ENCODE data around the gene GSAP. TPM values are rescaled to one million over a fixed set of nuclear protein-coding genes. Genes with fewer than 3 reads are reported as not detected.

Gene GSAP
- total RNA-seq, 1 experiment from 2014 or later: 0.85 TPM

- ChIA-PET CTCF (no interaction called here), POLR2A (no interaction called here)
- no peak for TF ChIP-seq POLR2AphosphoS5 (IDR thresholded peaks at IDR 0.05; ENCODE audit: low read depth, low read length)
- no peak for TF ChIP-seq TCF7L2 (IDR thresholded peaks at IDR 0.05; ENCODE audit: low read depth, low read length)
- no peak for TF ChIP-seq CTCF (IDR thresholded peaks at IDR 0.05)
- TF ChIP-seq SIN3A (IDR thresholded peaks at IDR 0.05; ENCODE audit: borderline replicate concordance, insufficient read depth, low read depth, low read length): no peak
- TF ChIP-seq REST (IDR thresholded peaks at IDR 0.05; ENCODE audit: insufficient read depth in 1 of 2, low read depth in 2 of 2, low read length in 1 of 2): no peak
- Histone ChIP-seq H3K27ac (ENCODE audit: low read length) (no peak overlapping the region), H3K9me3 (ENCODE audit: control insufficient read depth, insufficient read depth, low read depth, low read length) (no peaks in the 10 kb centered on the region), H3K4me3 (ENCODE audit: low read depth in 2 of 2, low read length in 2 of 2) (no peak overlapping the region), H3K27me3 (ENCODE audit: control insufficient read depth, insufficient read depth, low read length) (peaks cover 14% of the 10 kb centered on the region), H3K4me1 (ENCODE audit: control insufficient read depth, insufficient read depth, low read length) (no peaks in the 10 kb centered on the region), H3K36me3 (ENCODE audit: control insufficient read depth, insufficient read depth, low read length) (no peaks in the 10 kb centered on the region)
- DNase-seq (ENCODE audit: low read depth, low spot score) (no peak), ATAC-seq (no peak)
- in situ Hi-C loops (cut with HindIII; ENCODE audit: low pct_unique_long_range_greater_than_20kb, low sequenced_read_pairs): no loop called here
- BruUV-seq (replicated peaks): no TSS peak
- intact Hi-C loops (cut with micrococcal nuclease; ENCODE audit: unreplicated experiment): no loop called here
These were observed 67.0 kb downstream of the GSAP start for GRCh38 chr7:77349141-77349540.

- no peak overlapping the region for H3K4me3 ChIP-seq (ENCODE audit: low read depth in 2 of 2, low read length in 2 of 2)
- intact Hi-C loops (cut with micrococcal nuclease; ENCODE audit: unreplicated experiment) (no loop called here), in situ Hi-C loops (cut with HindIII; ENCODE audit: low pct_unique_long_range_greater_than_20kb, low sequenced_read_pairs) (no loop called here)
- no peaks in the 10 kb centered on the region for H3K9me3 ChIP-seq (ENCODE audit: control insufficient read depth, insufficient read depth, low read depth, low read length)
- H3K27me3 ChIP-seq (ENCODE audit: control insufficient read depth, insufficient read depth, low read length): peaks cover 12% of the 10 kb centered on the region
- H3K27ac ChIP-seq (ENCODE audit: low read length): no peak overlapping the region
- TF ChIP-seq POLR2AphosphoS5 (IDR thresholded peaks at IDR 0.05; ENCODE audit: low read depth, low read length) (no peak), REST (IDR thresholded peaks at IDR 0.05; ENCODE audit: insufficient read depth in 1 of 2, low read depth in 2 of 2, low read length in 1 of 2) (no peak), TCF7L2 (IDR thresholded peaks at IDR 0.05; ENCODE audit: low read depth, low read length) (no peak), CTCF (IDR thresholded peaks at IDR 0.05) (no peak), SIN3A (IDR thresholded peaks at IDR 0.05; ENCODE audit: borderline replicate concordance, insufficient read depth, low read depth, low read length) (no peak)
- H3K36me3 ChIP-seq (ENCODE audit: control insufficient read depth, insufficient read depth, low read length): no peaks in the 10 kb centered on the region
- no TSS peak for BruUV-seq (replicated peaks)
- ATAC-seq: no peak
- H3K4me1 ChIP-seq (ENCODE audit: control insufficient read depth, insufficient read depth, low read length): no peaks in the 10 kb centered on the region
- DNase-seq (ENCODE audit: low read depth, low spot score): no peak
- CTCF ChIA-PET: no interaction called here
- POLR2A ChIA-PET: no interaction called here
These were observed 67.8 kb downstream of the GSAP start for GRCh38 chr7:77348371-77348813.

Measured in Panc1 (cell line).